H1 (cell line): Measurements from ENCODE around the gene ATP5ME. TPM values are rescaled to one million over a fixed set of nuclear protein-coding genes. Genes with fewer than 3 reads are reported as not detected.

Experiments
- CTCF ChIA-PET: fragments of 300-600 bp; sonication (Branson Sonifier 250); formaldehyde crosslinking; loops from one replicate; lab custom pipeline; 2021; ENCODE audit not compliant: partially characterized antibody; lab: Charles Lee
- POLR2A ChIA-PET: fragments of 300-600 bp; sonication (Branson Sonifier 250); formaldehyde crosslinking; loops from one replicate; lab custom pipeline; 2021; ENCODE audit warnings: inconsistent platforms; ENCODE audit not compliant: partially characterized antibody; lab: Charles Lee
- DNase-seq, 2 experiments: peaks; one replicate each; pipeline versions ENCODE4 v3.0.0 to v3.0.0-alpha.2; 2010 to 2022; ENCODE audit warnings: low spot score in 2 of 2, low read depth in 1 of 2, mixed read lengths in 1 of 2
- FAIRE-seq: peaks from 2 replicates; lab custom pipeline; 2011; peaks lifted over from hg19 to GRCh38; lab: Jason Lieb, UNC
- H2AFZ ChIP-seq: 2 replicates; pipeline ENCODE4 v1.8.1; 2012; ENCODE audit warnings: low read length, inconsistent platforms
- H2AK5ac ChIP-seq: 2 replicates; pipeline ENCODE4 v1.6.1; 2013; ENCODE audit warnings: low read depth, low read length
- H2BK120ac ChIP-seq: replicated peaks from 2 replicates; pipeline ENCODE3; 2013; ENCODE audit warnings: low read depth, low read length, inconsistent platforms
- H2BK12ac ChIP-seq: 2 replicates; pipeline ENCODE4 v1.6.1; 2013; ENCODE audit warnings: low read depth, low read length
- H2BK15ac ChIP-seq: 2 replicates; pipeline ENCODE4 v1.6.1; 2013; ENCODE audit warnings: low read length
- H2BK20ac ChIP-seq: 2 replicates; pipeline ENCODE4 v1.6.1; 2013; ENCODE audit warnings: low read length
- H2BK5ac ChIP-seq: 2 replicates; pipeline ENCODE4 v1.6.1; 2013; ENCODE audit warnings: low read depth, low read length
- H3K14ac ChIP-seq: 2 replicates; pipeline ENCODE4 v1.6.1; 2013; ENCODE audit warnings: inconsistent platforms; ENCODE audit not compliant: insufficient read length
- H3K18ac ChIP-seq: 2 replicates; pipeline ENCODE4 v1.6.1; 2013; ENCODE audit warnings: low read length; ENCODE audit errors: extremely low read depth
- H3K23ac ChIP-seq: 2 replicates; pipeline ENCODE4 v1.6.1; 2013; ENCODE audit warnings: inconsistent platforms; ENCODE audit not compliant: insufficient read length
- H3K23me2 ChIP-seq: 2 replicates; pipeline ENCODE4 v1.6.1; 2013; ENCODE audit warnings: low read depth, low read length
- H3K27ac ChIP-seq: 2 replicates; pipeline ENCODE4 v1.6.1; 2011; ENCODE audit warnings: low read depth, low read length, inconsistent platforms
- H3K27me3 ChIP-seq, 4 experiments: replicated peaks in 1 of 4; 1 replicate in 1 of 4; 2 replicates in 3 of 4; pipeline versions ENCODE4 v1.6.1 to v1.8.1; 2011 to 2013; ENCODE audit warnings: low read length in 3 of 4, mild to moderate bottlenecking in 3 of 4, inconsistent platforms in 2 of 4, mixed read lengths in 2 of 4, moderate library complexity in 1 of 4; ENCODE audit not compliant: control insufficient read depth in 3 of 4, insufficient read depth in 3 of 4; ENCODE audit errors: extremely low read depth in 1 of 4
- H3K36me3 ChIP-seq, 4 experiments: 2 replicates each; pipeline versions ENCODE4 v1.6.1 to v1.8.1; 2011 to 2013; ENCODE audit warnings: mild to moderate bottlenecking in 4 of 4, low read length in 3 of 4, moderate library complexity in 2 of 4, control low read depth in 1 of 4, inconsistent platforms in 1 of 4; ENCODE audit not compliant: insufficient read depth in 4 of 4, control insufficient read depth in 2 of 4
- H3K4ac ChIP-seq: replicated peaks from 2 replicates; pipeline ENCODE3; 2013; ENCODE audit warnings: low read length, low read depth, mixed read lengths, inconsistent platforms; ENCODE audit not compliant: insufficient read length
- H3K4me1 ChIP-seq, 4 experiments: replicated peaks in 1 of 4; 1 replicate in 1 of 4; 2 replicates in 3 of 4; pipeline versions ENCODE4 v1.6.1 to v1.8.1; 2011 to 2013; ENCODE audit warnings: low read length in 3 of 4, inconsistent platforms in 2 of 4, mixed read lengths in 1 of 4; ENCODE audit not compliant: insufficient read depth in 4 of 4, control insufficient read depth in 3 of 4
- H3K4me2 ChIP-seq, 2 experiments: 2 replicates each; pipeline versions ENCODE4 v1.6.1 to v1.8.1; 2011 to 2013; ENCODE audit warnings: low read depth in 2 of 2, low read length in 2 of 2, control low read depth in 1 of 2, inconsistent platforms in 1 of 2, mild to moderate bottlenecking in 1 of 2; ENCODE audit not compliant: insufficient read depth in 1 of 2
- H3K4me3 ChIP-seq, 4 experiments: fragments of 200-600, 300-600 bp in 1 of 4; sonication (generic), shearing (Covaris generic), sonication (Bioruptor Twin) in 1 of 4; 2 replicates each; pipeline versions ENCODE4 v1.5.1 to v1.8.1; 2011 to 2016; ENCODE audit warnings: low read length in 4 of 4, low read depth in 3 of 4, control low read depth in 2 of 4, inconsistent platforms in 2 of 4, mild to moderate bottlenecking in 2 of 4, mixed read lengths in 1 of 4, moderate library complexity in 1 of 4; ENCODE audit not compliant: insufficient read depth in 2 of 4; ENCODE audit errors: extremely low read depth in 1 of 4
- H3K56ac ChIP-seq: replicated peaks from 2 replicates; pipeline ENCODE3; 2013; ENCODE audit warnings: low read depth, mild to moderate bottlenecking, mixed read lengths, low read length, inconsistent platforms; ENCODE audit not compliant: insufficient read length
- H3K79me1 ChIP-seq: 2 replicates; pipeline ENCODE4 v1.6.1; 2013; ENCODE audit warnings: low read depth, low read length, control low read depth
- H3K79me2 ChIP-seq, 2 experiments: 2 replicates each; pipeline versions ENCODE4 v1.6.1 to v1.8.1; 2012 to 2013; ENCODE audit warnings: low read length in 2 of 2, mild to moderate bottlenecking in 2 of 2, inconsistent platforms in 1 of 2; ENCODE audit not compliant: insufficient read depth in 2 of 2, control insufficient read depth in 1 of 2
- H3K9ac ChIP-seq, 4 experiments: replicated peaks in 1 of 4; 1 replicate in 1 of 4; 2 replicates in 3 of 4; pipeline versions ENCODE4 v1.6.1 to v1.8.1; 2011 to 2013; ENCODE audit warnings: low read depth in 3 of 4, low read length in 3 of 4, control low read depth in 2 of 4, mild to moderate bottlenecking in 2 of 4, moderate library complexity in 2 of 4, inconsistent platforms in 1 of 4; ENCODE audit errors: extremely low read depth in 1 of 4
- H3K9me3 ChIP-seq, 2 experiments: 2 replicates each; pipeline versions ENCODE4 v1.6.1 to v1.8.1; 2012 to 2013; ENCODE audit warnings: mild to moderate bottlenecking in 2 of 2, moderate library complexity in 2 of 2, control low read depth in 1 of 2, inconsistent platforms in 1 of 2, low read depth in 1 of 2, low read length in 1 of 2, mixed read lengths in 1 of 2; ENCODE audit not compliant: insufficient read depth in 2 of 2
- H4K20me1 ChIP-seq, 2 experiments: replicated peaks in 1 of 2; 2 replicates each; pipeline versions ENCODE3 to v1.8.1; 2011 to 2013; ENCODE audit warnings: inconsistent platforms in 2 of 2, low read length in 2 of 2, mild to moderate bottlenecking in 1 of 2; ENCODE audit not compliant: insufficient read depth in 2 of 2, control insufficient read depth in 1 of 2
- H4K5ac ChIP-seq: 2 replicates; pipeline ENCODE4 v1.6.1; 2013; ENCODE audit warnings: low read length, low read depth, mixed read lengths, inconsistent platforms; ENCODE audit not compliant: insufficient read length
- H4K8ac ChIP-seq: 2 replicates; pipeline ENCODE4 v1.8.0; 2013; ENCODE audit warnings: mild to moderate bottlenecking, moderate library complexity, low read length, inconsistent platforms; ENCODE audit not compliant: insufficient read depth; ENCODE audit errors: extremely low read depth
- H4K91ac ChIP-seq: replicated peaks from 2 replicates; pipeline ENCODE3; 2013; ENCODE audit warnings: low read length, mixed read lengths, inconsistent platforms; ENCODE audit not compliant: insufficient read length
- CHD2 ChIP-seq: IDR thresholded peaks from 2 replicates; pipeline ENCODE4 v1.6.1; 2012; ENCODE audit warnings: low read length, improper control_type of control experiment
- GABPA ChIP-seq: IDR thresholded peaks from 2 replicates; pipeline ENCODE4 v1.6.1; 2011; ENCODE audit warnings: mild to moderate bottlenecking, low read length, moderate library complexity, borderline replicate concordance; ENCODE audit not compliant: insufficient read depth
- NANOG ChIP-seq: IDR thresholded peaks from 2 replicates; pipeline ENCODE4 v1.6.1; 2011; ENCODE audit warnings: low read length, low read depth, mild to moderate bottlenecking, inconsistent platforms; ENCODE audit not compliant: insufficient read depth, poor library complexity, severe bottlenecking
- NRF1 ChIP-seq: IDR thresholded peaks from 2 replicates; pipeline ENCODE4 v1.6.1; 2011; ENCODE audit warnings: mild to moderate bottlenecking, low read depth, low read length, improper control_type of control experiment
- RFX5 ChIP-seq: IDR thresholded peaks from 2 replicates; pipeline ENCODE4 v1.6.1; 2011; ENCODE audit warnings: low read depth, low read length, improper control_type of control experiment, borderline replicate concordance
- RXRA ChIP-seq: IDR thresholded peaks from 2 replicates; pipeline ENCODE4 v1.6.1; 2011; ENCODE audit warnings: low read depth, mild to moderate bottlenecking, low read length, moderate library complexity; ENCODE audit not compliant: insufficient read depth
- SAP30 ChIP-seq: fragments of 300-600 bp; sonication (generic); IDR thresholded peaks from 2 replicates; pipeline ENCODE4 v1.7.1; 2012; ENCODE audit warnings: low read length, moderate library complexity, mild to moderate bottlenecking, inconsistent platforms; ENCODE audit not compliant: insufficient read depth, insufficient replicate concordance
- SIN3A ChIP-seq, 2 experiments: IDR thresholded peaks in 1 of 2; conservative IDR thresholded peaks in 1 of 2; 2 replicates each; pipeline ENCODE4 v1.6.1; 2011 to 2012; ENCODE audit warnings: low read length in 2 of 2, improper control_type of control experiment in 1 of 2, low read depth in 1 of 2, mild to moderate bottlenecking in 1 of 2
- SIRT6 ChIP-seq: IDR thresholded peaks from one replicate; pipeline ENCODE4 v1.7.1; 2012; ENCODE audit warnings: low read length, inconsistent platforms
- TEAD4 ChIP-seq: IDR thresholded peaks from 2 replicates; pipeline ENCODE4 v1.6.1; 2012; ENCODE audit warnings: low read depth, low read length, inconsistent platforms, mixed read lengths
- WGBS, 2 experiments: shearing (Covaris generic) in 1 of 2; methylation state at CpG; one replicate each; pipeline versions ENCODE4 v1.1.6 to v1.1.7; 2013 to 2015; ENCODE audit warnings: low lambda C conversion rate in 2 of 2, mixed read lengths in 2 of 2, inconsistent platforms in 1 of 2, low coverage in 1 of 2, missing lambda C conversion rate in 1 of 2; ENCODE audit not compliant: insufficient replicate concordance in 2 of 2, insufficient coverage in 1 of 2, insufficient read length in 1 of 2; ENCODE audit errors: extremely low coverage in 1 of 2, missing lambda C conversion rate in 1 of 2; 5-methylcytosine and 5-hydroxymethylcytosine counted together
- polyA plus RNA-seq, 7 experiments: library from polyadenylated mRNA; depleted of rRNA in 3 of 7; stranded (reverse) in 5 of 7; unstranded in 2 of 7; fragments of >200 nt in 5 of 7; fragments of 200-250 nt in 2 of 7; gene quantifications; 1 replicate in 5 of 7; 2 replicates in 1 of 7; 4 replicates in 1 of 7; pipeline versions ENCODE4 v1.2.1 to v1.2.3, GENCODE V29; 2011 to 2013; ENCODE audit warnings: missing spikeins in 2 of 7, mixed read lengths in 2 of 7
- total RNA-seq: library from RNA; stranded (reverse); fragmentation: NEBNext Ultra II Directional; extraction: Animal tissue kit (Norgen Biotek cat#: 25700); gene quantifications from 2 replicates; pipeline ENCODE4 v1.2.1, GENCODE V29; 2021
- TF ChIP-seq, protein P1 (sequence below): IDR thresholded peaks from 2 replicates; pipeline ENCODE4 v1.6.1; 2011; ENCODE audit warnings: low read depth, mild to moderate bottlenecking, low read length; ENCODE audit not compliant: insufficient read depth

ATP5ME gene
- total and polyA plus RNA-seq, 2 of the 8 experiments (the other 6 are each of a cell fraction or from before 2014, with no cell fraction given) = 375 to 450 TPM

DNA sequence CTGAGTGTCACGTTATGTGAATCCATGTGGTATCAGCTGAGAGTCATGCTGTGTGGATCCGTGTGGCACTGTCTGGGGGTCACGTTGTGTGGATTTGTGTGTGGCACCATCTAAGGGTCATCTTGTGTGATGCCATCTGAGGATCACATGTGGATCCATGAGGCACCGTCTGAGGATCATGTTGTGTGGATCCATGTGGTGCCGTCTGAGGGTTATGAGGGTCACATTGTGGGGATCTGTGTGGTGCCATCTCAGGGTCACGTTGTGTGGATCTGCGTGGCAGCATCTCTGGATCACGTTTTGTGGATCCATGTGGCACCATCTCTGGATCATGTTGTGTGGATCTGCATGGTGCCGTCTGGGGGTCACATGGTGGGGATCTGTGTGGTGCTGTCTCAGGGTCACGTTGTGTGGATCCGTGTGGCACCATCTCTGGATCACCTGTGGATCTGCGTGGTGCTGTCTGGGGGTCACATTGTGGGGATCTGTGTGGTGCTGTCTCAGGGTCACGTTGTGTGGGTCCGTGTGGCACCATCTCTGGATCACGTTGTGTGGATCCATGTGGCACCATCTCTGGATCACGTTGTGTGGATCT lies 41.8 kb downstream of the ATP5ME start:
- DNase-seq = no peak
- H2BK15ac ChIP-seq = no peak overlapping the region
- H3K9me3 ChIP-seq = peaks cover 10 to 11% of the 10 kb centered on the region in 2 experiments; a peak in 3 of 4 replicates
- ChIA-PET POLR2A (no interaction called here), CTCF (no interaction called here)
- no peak overlapping the region for H4K8ac ChIP-seq
- H2BK120ac ChIP-seq = no peak overlapping the region
- no peak overlapping the region for H2AFZ ChIP-seq
- H3K18ac ChIP-seq = no peak overlapping the region
- H3K36me3 ChIP-seq = no peaks in the 10 kb centered on the region
- H3K4me2 ChIP-seq = no peak overlapping the region
- FAIRE-seq = no peak
- no peaks in the 10 kb centered on the region for H3K4me1 ChIP-seq
- H4K5ac ChIP-seq = no peak overlapping the region
- no peak overlapping the region for H3K9ac ChIP-seq
- no peak overlapping the region for H2BK5ac ChIP-seq
- H4K91ac ChIP-seq = no peak overlapping the region
- no peak overlapping the region for H2BK12ac ChIP-seq
- WGBS, 2 experiments = 87% methylated on average over 16 of the region's 16 CpGs; no CpG with 5 or more reads in 1 of the 2 experiments
- no peak overlapping the region for H3K23ac ChIP-seq
- H2AK5ac ChIP-seq = 0 out of 2 replicates have a peak overlapping the region, but pooled peaks have one; percentile 27
- no peak overlapping the region for H3K4me3 ChIP-seq
- no peak overlapping the region for H3K4ac ChIP-seq
- no peaks in the 10 kb centered on the region for H3K79me1 ChIP-seq
- H3K14ac ChIP-seq = no peak overlapping the region
- no peaks in the 10 kb centered on the region; a peak in 1 of 7 replicates for H3K27me3 ChIP-seq
- H3K23me2 ChIP-seq = no peaks in the 10 kb centered on the region
- no peak overlapping the region for H3K56ac ChIP-seq
- no peak overlapping the region for H2BK20ac ChIP-seq
- H3K79me2 ChIP-seq = no peaks in the 10 kb centered on the region
- peaks cover 0 to 2% of the 10 kb centered on the region in 2 experiments for H4K20me1 ChIP-seq
- no peak overlapping the region for H3K27ac ChIP-seq
- no peak for TF ChIP-seq TEAD4
- no peak for TF ChIP-seq NANOG
- no peak for TF ChIP-seq RXRA
- TF ChIP-seq, protein P1, sequence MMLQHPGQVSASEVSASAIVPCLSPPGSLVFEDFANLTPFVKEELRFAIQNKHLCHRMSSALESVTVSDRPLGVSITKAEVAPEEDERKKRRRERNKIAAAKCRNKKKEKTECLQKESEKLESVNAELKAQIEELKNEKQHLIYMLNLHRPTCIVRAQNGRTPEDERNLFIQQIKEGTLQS = no peak
- TF ChIP-seq NRF1 = no peak
- TF ChIP-seq RFX5 = no peak
- no peak for TF ChIP-seq SAP30
- TF ChIP-seq SIRT6 = no peak
- no peak for TF ChIP-seq GABPA
- no peak for TF ChIP-seq CHD2
- TF ChIP-seq SIN3A (conservative IDR thresholded peaks at IDR 0.05 in 1 of 2, IDR thresholded peaks at IDR 0.05 in 1 of 2; ENCODE audit: low read depth in 1 of 2, low read length in 2 of 2) = no peak
